Measurements from ENCODE around the gene AEBP1.

Gene AEBP1

DNA sequence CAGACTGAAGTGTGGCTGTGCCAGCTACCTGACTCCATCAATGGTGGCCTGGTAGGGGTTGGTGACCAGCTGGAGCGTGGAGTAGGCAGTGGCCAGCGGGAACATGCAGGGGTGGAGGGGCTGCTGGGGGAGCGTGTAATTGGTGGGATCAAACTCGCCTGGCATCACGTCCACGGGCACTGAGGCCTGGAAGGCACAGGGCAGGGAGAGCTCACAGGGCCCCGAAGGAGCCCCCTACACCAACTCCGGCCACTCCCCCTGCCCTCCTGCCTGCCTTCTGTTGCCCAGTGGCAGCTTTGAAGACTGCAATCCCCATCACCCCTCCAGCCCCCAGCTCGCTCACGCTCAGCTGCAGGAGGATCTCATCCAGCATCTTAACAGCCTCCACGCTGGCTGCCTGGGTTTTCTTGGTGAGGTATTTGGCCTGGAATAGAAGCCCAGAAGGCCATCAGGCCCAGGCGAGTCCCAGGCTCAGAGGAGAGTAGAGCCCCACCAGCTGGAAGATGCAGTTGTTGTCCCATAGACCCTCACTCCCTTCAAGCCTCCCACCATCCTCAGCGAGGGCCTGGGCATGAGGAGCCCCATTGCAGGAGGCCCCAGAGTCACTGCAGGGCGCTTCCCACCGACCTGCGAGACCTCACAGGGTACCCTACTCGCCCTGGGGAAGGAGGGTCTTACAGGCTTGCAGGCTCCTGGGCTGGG is 12.1 kb downstream of the AEBP1 start:
- H3K4me3 ChIP-seq (replicated peaks in 1 of 2; ENCODE audit: low read depth in 2 of 2, low read length in 2 of 2), result no peak overlapping the region
- TF ChIP-seq, protein P1, sequence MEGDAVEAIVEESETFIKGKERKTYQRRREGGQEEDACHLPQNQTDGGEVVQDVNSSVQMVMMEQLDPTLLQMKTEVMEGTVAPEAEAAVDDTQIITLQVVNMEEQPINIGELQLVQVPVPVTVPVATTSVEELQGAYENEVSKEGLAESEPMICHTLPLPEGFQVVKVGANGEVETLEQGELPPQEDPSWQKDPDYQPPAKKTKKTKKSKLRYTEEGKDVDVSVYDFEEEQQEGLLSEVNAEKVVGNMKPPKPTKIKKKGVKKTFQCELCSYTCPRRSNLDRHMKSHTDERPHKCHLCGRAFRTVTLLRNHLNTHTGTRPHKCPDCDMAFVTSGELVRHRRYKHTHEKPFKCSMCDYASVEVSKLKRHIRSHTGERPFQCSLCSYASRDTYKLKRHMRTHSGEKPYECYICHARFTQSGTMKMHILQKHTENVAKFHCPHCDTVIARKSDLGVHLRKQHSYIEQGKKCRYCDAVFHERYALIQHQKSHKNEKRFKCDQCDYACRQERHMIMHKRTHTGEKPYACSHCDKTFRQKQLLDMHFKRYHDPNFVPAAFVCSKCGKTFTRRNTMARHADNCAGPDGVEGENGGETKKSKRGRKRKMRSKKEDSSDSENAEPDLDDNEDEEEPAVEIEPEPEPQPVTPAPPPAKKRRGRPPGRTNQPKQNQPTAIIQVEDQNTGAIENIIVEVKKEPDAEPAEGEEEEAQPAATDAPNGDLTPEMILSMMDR (IDR thresholded peaks at IDR 0.05; ENCODE audit: low read depth, low read length), result no peak
- no peak for DNase-seq (ENCODE audit: low read depth in 2 of 2)

DNA sequence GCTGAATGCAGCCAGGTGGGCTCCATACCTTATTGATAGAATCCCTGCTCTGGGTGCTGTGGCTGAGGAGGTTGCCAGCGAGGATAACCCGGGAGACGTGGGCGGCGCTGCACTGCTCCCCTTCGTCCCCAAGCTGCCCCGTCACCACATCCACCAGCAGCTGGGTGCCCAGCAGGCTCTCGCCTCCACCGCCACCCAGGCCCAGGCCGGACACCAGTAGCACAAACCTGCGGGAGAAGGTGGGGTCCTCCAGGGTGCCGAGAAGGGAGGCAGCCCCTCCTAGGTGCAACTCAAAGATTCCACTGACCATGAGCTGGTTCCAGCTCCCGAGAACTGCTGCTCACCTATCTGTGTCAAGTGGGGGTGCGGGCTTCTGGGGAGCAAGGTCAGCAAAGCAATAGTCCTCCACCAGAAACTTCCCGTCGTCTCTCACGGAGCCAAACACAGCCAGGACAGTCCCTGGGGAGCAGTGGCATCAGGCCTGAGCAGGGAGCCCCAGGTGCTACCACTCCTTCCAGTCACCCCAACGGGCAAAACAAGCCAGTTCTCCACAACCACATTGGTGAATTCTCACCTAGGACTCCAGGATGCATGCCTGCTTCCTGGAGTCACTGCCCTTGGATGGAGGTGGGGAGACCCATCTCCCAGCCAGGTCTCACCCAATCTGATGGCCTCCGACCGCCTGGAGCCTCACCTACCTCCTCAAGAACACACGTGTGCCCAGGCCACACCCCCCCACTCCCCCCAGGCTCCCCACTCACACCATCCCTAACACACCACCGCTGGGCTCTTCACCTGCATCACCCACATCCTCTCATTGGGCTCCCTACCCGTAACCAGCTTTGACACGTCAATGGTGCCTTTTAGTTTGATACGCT is 12.9 kb downstream of the AEBP1 start:
- no peak for DNase-seq (ENCODE audit: low read depth in 2 of 2)
- H3K4me3 ChIP-seq (replicated peaks in 1 of 2; ENCODE audit: low read depth in 2 of 2, low read length in 2 of 2), result no peak overlapping the region
- TF ChIP-seq, protein P1 (IDR thresholded peaks at IDR 0.05; ENCODE audit: low read depth, low read length), result no peak

DNA sequence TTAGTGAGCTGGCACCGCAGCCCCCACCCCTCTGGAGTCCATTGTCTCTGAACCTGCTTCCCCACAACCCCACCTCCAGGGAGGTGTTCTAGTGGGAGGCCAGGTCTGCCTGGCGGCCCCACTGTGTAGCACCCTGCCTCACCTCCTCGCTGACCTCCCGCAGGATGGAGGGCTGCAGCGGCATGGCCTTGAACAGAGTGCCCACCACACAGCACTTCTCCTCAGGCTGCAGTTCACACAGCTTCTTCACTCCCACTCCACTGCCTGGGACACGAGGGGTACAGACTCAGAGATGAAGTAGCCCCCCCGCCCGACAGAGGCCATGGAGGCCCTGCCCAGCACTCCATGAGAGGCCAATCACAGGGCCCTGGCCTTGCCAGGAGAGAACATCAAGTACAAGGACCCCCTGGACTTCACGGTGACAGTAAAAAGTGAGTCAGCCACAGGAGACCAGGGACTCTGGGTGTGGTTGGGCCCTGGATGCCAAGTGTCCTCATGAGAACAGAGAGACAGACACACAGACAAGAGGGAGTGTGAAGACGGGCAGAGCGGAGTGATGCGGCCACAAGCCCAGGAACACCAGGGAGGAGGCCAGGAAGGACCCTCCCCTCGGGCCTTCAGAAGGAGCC is 13.8 kb downstream of the AEBP1 start:
- H3K4me3 ChIP-seq (replicated peaks in 1 of 2; ENCODE audit: low read depth in 2 of 2, low read length in 2 of 2), result no peak overlapping the region
- TF ChIP-seq, protein P1 (IDR thresholded peaks at IDR 0.05; ENCODE audit: low read depth, low read length), result no peak
- DNase-seq (ENCODE audit: low read depth in 2 of 2), result no peak

DNA sequence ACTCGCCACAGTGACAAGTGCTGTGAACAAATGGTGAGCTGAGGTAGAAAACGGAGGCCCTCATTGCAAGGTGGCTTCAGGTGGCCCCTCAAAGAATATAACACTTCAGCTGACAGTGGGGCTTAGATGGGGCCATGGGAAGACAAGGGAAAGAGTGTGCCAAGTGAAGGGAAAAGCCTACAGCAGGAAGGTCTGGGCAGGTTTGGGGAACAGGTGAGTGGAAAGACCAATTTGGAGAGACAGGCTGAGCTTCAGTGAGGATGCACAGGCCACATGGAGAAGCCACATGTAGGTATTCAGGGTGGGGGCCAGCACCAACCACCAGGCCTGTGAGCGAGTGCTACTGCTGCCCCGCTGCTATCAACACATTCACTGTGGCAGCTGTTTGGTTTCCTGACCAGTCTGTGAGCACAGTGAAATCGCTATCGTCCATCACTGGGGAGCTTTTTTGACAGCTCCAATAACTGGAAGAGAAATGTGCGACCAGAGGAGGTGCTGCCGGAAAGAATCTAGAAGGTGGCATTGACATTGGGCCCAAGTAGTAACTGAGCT is 15.8 kb downstream of the AEBP1 start:
- TF ChIP-seq, protein P1 (IDR thresholded peaks at IDR 0.05; ENCODE audit: low read depth, low read length), result no peak
- H3K4me3 ChIP-seq (replicated peaks in 1 of 2; ENCODE audit: low read depth in 2 of 2, low read length in 2 of 2), result no peak overlapping the region
- DNase-seq (ENCODE audit: low read depth in 2 of 2), result no peak

DNA sequence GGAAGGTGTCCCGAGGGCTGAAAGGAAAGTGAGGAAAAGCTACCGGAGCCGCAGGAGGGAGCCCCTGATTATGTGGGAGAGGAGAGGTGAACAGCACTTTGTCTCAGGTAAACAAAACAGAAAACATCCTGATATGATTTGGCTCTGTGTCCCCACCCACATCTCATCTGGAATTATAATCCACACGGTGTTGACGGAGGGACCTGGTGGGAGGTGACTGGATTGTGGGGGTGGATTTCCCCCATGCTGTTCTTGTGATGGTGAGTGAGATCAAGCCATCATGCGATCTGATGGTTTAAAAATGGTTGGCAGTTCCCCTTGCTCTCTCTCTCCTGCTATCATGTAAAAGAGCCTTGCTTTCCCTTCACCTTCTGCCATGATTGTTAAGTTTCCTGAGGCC is 16.2 kb downstream of the AEBP1 start:
- H3K4me3 ChIP-seq (replicated peaks in 1 of 2; ENCODE audit: low read depth in 2 of 2, low read length in 2 of 2), result no peak overlapping the region
- TF ChIP-seq, protein P1 (IDR thresholded peaks at IDR 0.05; ENCODE audit: low read depth, low read length), result no peak
- no peak for DNase-seq (ENCODE audit: low read depth in 2 of 2)

DNA sequence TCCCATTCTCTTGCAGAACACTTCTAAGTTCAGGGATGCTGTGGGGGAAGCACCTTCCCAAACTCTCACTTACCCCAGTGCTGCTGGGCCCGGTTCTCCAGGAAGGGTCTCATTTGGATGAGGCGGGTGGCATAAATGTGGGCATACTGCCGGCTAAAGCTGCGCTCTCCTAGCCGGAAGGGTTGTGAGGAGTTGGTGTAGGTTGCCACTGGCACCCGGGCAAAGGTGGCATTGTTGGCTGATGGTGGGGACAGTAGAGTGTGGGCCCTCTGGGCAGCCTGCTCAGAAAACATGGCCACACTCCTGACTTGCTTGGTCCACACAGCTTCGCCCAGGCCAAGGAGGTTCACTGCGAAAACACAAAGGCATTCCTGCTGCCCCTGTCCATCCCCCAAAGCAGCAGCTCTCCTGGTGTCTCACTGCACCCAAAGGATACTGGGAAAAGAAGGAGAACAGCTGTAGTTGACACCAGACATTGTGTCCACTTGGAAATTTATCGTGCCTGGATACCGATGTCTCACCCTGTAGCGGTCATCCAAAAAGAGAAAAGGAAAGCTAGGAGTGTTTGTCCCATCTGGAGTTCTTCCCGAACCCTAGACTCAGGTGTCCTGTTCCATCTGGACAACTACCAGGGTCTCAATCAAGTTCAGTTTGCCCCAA is 17.7 kb downstream of the AEBP1 start:
- no peak overlapping the region for H3K4me3 ChIP-seq (replicated peaks in 1 of 2; ENCODE audit: low read depth in 2 of 2, low read length in 2 of 2)
- DNase-seq (ENCODE audit: low read depth in 2 of 2), result no peak
- TF ChIP-seq, protein P1 (IDR thresholded peaks at IDR 0.05; ENCODE audit: low read depth, low read length), result no peak

Data from cardiac fibroblast (primary cell).